DND-41 (cell line): ENCODE results near the gene ZNF566.

Experiments used
- CTCF ChIP-seq: IDR thresholded peaks from 2 replicates; pipeline ENCODE4 v1.5.1; 2012; ENCODE audit warnings: borderline replicate concordance, low read length, moderate library complexity, mild to moderate bottlenecking; ENCODE audit not compliant: poor library complexity, severe bottlenecking; ENCODE audit errors: extremely low read depth
- EZH2 ChIP-seq: IDR thresholded peaks from 3 replicates; pipeline ENCODE4 v1.6.1; 2012; ENCODE audit warnings: borderline replicate concordance, low read depth, mild to moderate bottlenecking, moderate library complexity, low read length, inconsistent platforms; ENCODE audit not compliant: severe bottlenecking

- no peak for TF ChIP-seq CTCF
- no peak for TF ChIP-seq EZH2
Observed at GRCh38 chr19:36423925-36424324, 65.4 kb downstream of the ZNF566 start.
